PC-3 (cell line): ENCODE data around the gene UBE3D. TPM values are rescaled to one million over a fixed set of nuclear protein-coding genes. Genes with fewer than 3 reads are reported as not detected.

ENCODE experiments used
- ATAC-seq: fragments of 200-7000 bp; cut with Tn5 transposase; 2 replicates; pipeline ENCODE4 v1.9.1; 2020; ENCODE audit warnings: mild to moderate bottlenecking, moderate library complexity
- BruUV-seq: library from RNA; stranded (reverse); fragments of 400-500 nt; replicated peaks from 2 replicates; lab custom pipeline; 2021; lab: Mats Ljungman, UMichigan
- CTCF ChIA-PET: fragments of 300-600 bp; sonication (Branson Sonifier 250); formaldehyde crosslinking; loops from one replicate; lab custom pipeline; 2022; ENCODE audit warnings: antibody characterized with exemption; lab: Charles Lee
- POLR2A ChIA-PET: fragments of 300-600 bp; sonication (Branson Sonifier 250); formaldehyde crosslinking; loops from one replicate; lab custom pipeline; 2022; ENCODE audit warnings: antibody characterized with exemption; ENCODE audit not compliant: unreplicated experiment; lab: Charles Lee
- DNase-seq: peaks from one replicate; pipeline ENCODE4 v3.0.0-alpha.2; 2015
- H2AFZ ChIP-seq: fragments of 300-600 bp; sonication (generic); 2 replicates; pipeline ENCODE4 v1.6.0; 2016; ENCODE audit warnings: antibody characterized with exemption, low read length
- H3F3A ChIP-seq: fragments of 300-600 bp; sonication (generic); one replicate; pipeline ENCODE4 v1.6.0; 2017; ENCODE audit warnings: antibody characterized with exemption, low read length, control low read depth, mild to moderate bottlenecking; ENCODE audit not compliant: unreplicated experiment
- H3K27ac ChIP-seq: fragments of 300-600 bp; sonication (generic); 2 replicates; pipeline ENCODE4 v1.5.1; 2016; ENCODE audit warnings: mild to moderate bottlenecking, low read length
- H3K27me3 ChIP-seq: fragments of 300-600 bp; sonication (generic); 2 replicates; pipeline ENCODE4 v1.6.1; 2016; ENCODE audit warnings: low read length, mixed read lengths
- H3K36me3 ChIP-seq: fragments of 300-600 bp; sonication (generic); 2 replicates; pipeline ENCODE4 v1.6.1; 2016; ENCODE audit warnings: low read depth, mixed run types, low read length, mixed read lengths
- H3K4me1 ChIP-seq: fragments of 300-600 bp; sonication (generic); 2 replicates; pipeline ENCODE4 v1.5.1; 2016; ENCODE audit warnings: low read length; ENCODE audit not compliant: insufficient read depth
- H3K4me2 ChIP-seq: fragments of 300-600 bp; sonication (generic); 2 replicates; pipeline ENCODE4 v1.6.0; 2016; ENCODE audit warnings: low read length
- H3K4me3 ChIP-seq: fragments of 300-600 bp; sonication (generic); 2 replicates; pipeline ENCODE4 v1.5.1; 2016; ENCODE audit warnings: mild to moderate bottlenecking, low read length, mixed read lengths
- H3K79me2 ChIP-seq: fragments of 300-600 bp; sonication (generic); 2 replicates; pipeline ENCODE4 v1.6.1; 2017; ENCODE audit warnings: low read length, mixed read lengths
- H3K9ac ChIP-seq: fragments of 300-600 bp; sonication (generic); 2 replicates; pipeline ENCODE4 v1.6.0; 2016; ENCODE audit warnings: mild to moderate bottlenecking, low read length
- H3K9me2 ChIP-seq: fragments of 300-600 bp; sonication (generic); replicated peaks from 2 replicates; pipeline ENCODE4 v1.6.1; 2016; ENCODE audit warnings: mixed run types, low read length, mixed read lengths
- H3K9me3 ChIP-seq: fragments of 300-600 bp; sonication (generic); 2 replicates; pipeline ENCODE4 v1.6.1; 2016; ENCODE audit warnings: low read length, mixed read lengths
- H4K20me1 ChIP-seq: fragments of 300-600 bp; sonication (generic); 2 replicates; pipeline ENCODE4 v1.6.1; 2016; ENCODE audit warnings: low read length, mixed read lengths
- CTCF ChIP-seq: fragments of 300-600 bp; sonication (generic); conservative IDR thresholded peaks from 2 replicates; pipeline ENCODE4 v1.5.1; 2017; ENCODE audit warnings: antibody characterized with exemption, low read depth, mild to moderate bottlenecking, low read length
- EZH2 ChIP-seq: fragments of 300-600 bp; sonication (generic); IDR thresholded peaks from one replicate; pipeline ENCODE4 v1.6.1; 2017; ENCODE audit warnings: antibody characterized with exemption, mild to moderate bottlenecking, low read length; ENCODE audit not compliant: unreplicated experiment
- EZH2phosphoT487 ChIP-seq: fragments of 300-600 bp; sonication (generic); IDR thresholded peaks from 2 replicates; pipeline ENCODE4 v1.6.1; 2018; ENCODE audit warnings: mild to moderate bottlenecking, antibody characterized with exemption, low read length, borderline replicate concordance
- intact Hi-C: fragments of 100-400 bp; cut with micrococcal nuclease; formaldehyde crosslinking; loops from 2 replicates; pipeline ENCODE4 v1.9.0; 2023
- total RNA-seq: library from RNA; depleted of rRNA; stranded (reverse); fragments of >200 nt; gene quantifications from 2 replicates; pipeline ENCODE4 v1.2.3, GENCODE V29; 2014

The UBE3D gene
- total RNA-seq, 1 experiment from 2014 or later = 5.0 TPM

- intact Hi-C loops = no loop called here
- Histone ChIP-seq H3K36me3 (no peaks in the 10 kb centered on the region), H3K9me2 (no peaks in the 10 kb centered on the region), H3K27me3 (no peaks in the 10 kb centered on the region), H3K79me2 (peaks cover 34% of the 10 kb centered on the region), H4K20me1 (no peaks in the 10 kb centered on the region), H3K9ac (no peak overlapping the region), H3K27ac (no peak overlapping the region), H3K4me2 (no peak overlapping the region), H3K4me1 (peaks cover 11% of the 10 kb centered on the region; the same call in 1 of the 2 replicates), H3K4me3 (no peak overlapping the region), H2AFZ (no peak overlapping the region), H3F3A (no peaks in the 10 kb centered on the region), H3K9me3 (no peaks in the 10 kb centered on the region)
- DNase-seq (no peak), ATAC-seq (no peak)
- no peak for TF ChIP-seq EZH2
- TF ChIP-seq EZH2phosphoT487 = no peak
- TF ChIP-seq CTCF = no peak
- ChIA-PET POLR2A (no interaction called here), CTCF (no interaction called here)
- no TSS peak for BruUV-seq
These were observed 5.4 kb upstream of the UBE3D start for GRCh38 chr6:83071023-83071422.

GRCh38 chr6:83069633-83070032 is 4.0 kb upstream of the UBE3D start:
- intact Hi-C loops = loop anchor here (5.0 kb wide), 3 partner anchors 123 to 822 kb away; partner anchors contain the start of genes IBTK, PGM3 and RWDD2A
- BruUV-seq = no TSS peak
- CTCF ChIA-PET = no interaction called here
- H3F3A ChIP-seq = no peaks in the 10 kb centered on the region
- H2AFZ ChIP-seq = no peak overlapping the region
- TF ChIP-seq EZH2 = no peak
- H3K79me2 ChIP-seq = peaks cover 44% of the 10 kb centered on the region
- H3K27me3 ChIP-seq = no peaks in the 10 kb centered on the region
- no peak overlapping the region for H3K9ac ChIP-seq
- no peaks in the 10 kb centered on the region for H4K20me1 ChIP-seq
- ATAC-seq (no peak), DNase-seq (no peak)
- no peaks in the 10 kb centered on the region for H3K9me3 ChIP-seq
- H3K4me2 ChIP-seq = peak overlapping the region; percentile 26
- POLR2A ChIA-PET = no interaction called here
- H3K27ac ChIP-seq = no peak overlapping the region
- H3K4me1 ChIP-seq = peaks cover 11% of the 10 kb centered on the region; the same call in 1 of the 2 replicates
- H3K4me3 ChIP-seq = no peak overlapping the region
- no peaks in the 10 kb centered on the region for H3K9me2 ChIP-seq
- no peaks in the 10 kb centered on the region for H3K36me3 ChIP-seq

- H3K27ac ChIP-seq = no peak overlapping the region
These were observed 3.0 kb upstream of the UBE3D start for GRCh38 chr6:83068616-83069015.

More at GRCh38 chr6:83068616-83069015, 3.0 kb upstream of the UBE3D start:
- H3K4me2 ChIP-seq = peak overlapping the region; percentile 91
- H3K4me1 ChIP-seq = peaks cover 18% of the 10 kb centered on the region; the same call in 1 of the 2 replicates
- no peaks in the 10 kb centered on the region for H3F3A ChIP-seq
- peak overlapping the region; percentile 91 for H2AFZ ChIP-seq
- H3K79me2 ChIP-seq = peaks cover 54% of the 10 kb centered on the region
- CTCF ChIA-PET = no interaction called here
- H4K20me1 ChIP-seq = no peaks in the 10 kb centered on the region
- peak overlapping the region; percentile 90 for H3K4me3 ChIP-seq
- no peak for ATAC-seq
- no peak for TF ChIP-seq EZH2phosphoT487
- no peak for TF ChIP-seq CTCF
- TF ChIP-seq EZH2 = no peak
- peak overlapping the region; percentile 72 for H3K9ac ChIP-seq
- no peaks in the 10 kb centered on the region for H3K36me3 ChIP-seq
- H3K9me3 ChIP-seq = no peaks in the 10 kb centered on the region
- intact Hi-C loops = loop anchor here (5.0 kb wide), 3 partner anchors 124 to 821 kb away; partner anchors contain the start of genes IBTK, PGM3 and RWDD2A
- H3K27me3 ChIP-seq = no peaks in the 10 kb centered on the region
- no peak for DNase-seq
- BruUV-seq = TSS peak; percentile 55
- no peaks in the 10 kb centered on the region for H3K9me2 ChIP-seq
- POLR2A ChIA-PET = interaction anchor here (0.5 to 0.7 kb wide), 2 partner anchors 32 to 450 kb away, joined by 3 to 4 read pairs; no protein-coding TSS in a partner anchor
